ENCODE results near the gene PLXND1.
"Not testable (repeated sequence)": the region's sequence is repeated elsewhere in the genome, so short reads cannot be mapped to it uniquely, and the experiment has no call there.

The PLXND1 gene

DNA sequence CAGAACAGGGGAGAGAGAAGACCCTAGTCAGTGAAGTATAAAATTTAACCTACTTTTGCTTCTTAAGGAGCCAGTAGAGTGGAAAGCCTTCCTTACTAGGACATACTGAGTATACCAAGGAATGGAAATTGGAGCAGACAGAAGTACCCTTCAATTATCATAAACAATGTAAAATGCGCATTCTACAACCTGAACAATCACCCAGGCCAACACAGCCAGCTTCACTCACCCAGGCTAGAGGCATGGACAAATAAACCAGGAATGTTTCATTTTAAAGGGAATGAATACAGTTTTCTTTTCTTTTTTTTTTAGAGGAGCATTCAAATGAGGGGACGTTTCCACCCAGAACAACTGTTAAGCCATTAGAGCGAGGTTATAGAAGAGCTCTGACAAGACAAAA lies 41.9 kb upstream of the PLXND1 start:
- H3K4me3 ChIP-seq (ENCODE audit: low read depth, low read length) = no peak overlapping the region
- TF ChIP-seq, protein P1, sequence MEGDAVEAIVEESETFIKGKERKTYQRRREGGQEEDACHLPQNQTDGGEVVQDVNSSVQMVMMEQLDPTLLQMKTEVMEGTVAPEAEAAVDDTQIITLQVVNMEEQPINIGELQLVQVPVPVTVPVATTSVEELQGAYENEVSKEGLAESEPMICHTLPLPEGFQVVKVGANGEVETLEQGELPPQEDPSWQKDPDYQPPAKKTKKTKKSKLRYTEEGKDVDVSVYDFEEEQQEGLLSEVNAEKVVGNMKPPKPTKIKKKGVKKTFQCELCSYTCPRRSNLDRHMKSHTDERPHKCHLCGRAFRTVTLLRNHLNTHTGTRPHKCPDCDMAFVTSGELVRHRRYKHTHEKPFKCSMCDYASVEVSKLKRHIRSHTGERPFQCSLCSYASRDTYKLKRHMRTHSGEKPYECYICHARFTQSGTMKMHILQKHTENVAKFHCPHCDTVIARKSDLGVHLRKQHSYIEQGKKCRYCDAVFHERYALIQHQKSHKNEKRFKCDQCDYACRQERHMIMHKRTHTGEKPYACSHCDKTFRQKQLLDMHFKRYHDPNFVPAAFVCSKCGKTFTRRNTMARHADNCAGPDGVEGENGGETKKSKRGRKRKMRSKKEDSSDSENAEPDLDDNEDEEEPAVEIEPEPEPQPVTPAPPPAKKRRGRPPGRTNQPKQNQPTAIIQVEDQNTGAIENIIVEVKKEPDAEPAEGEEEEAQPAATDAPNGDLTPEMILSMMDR (IDR thresholded peaks at IDR 0.05; ENCODE audit: borderline replicate concordance, insufficient read depth, low read depth, low read length) = no peak

DNA sequence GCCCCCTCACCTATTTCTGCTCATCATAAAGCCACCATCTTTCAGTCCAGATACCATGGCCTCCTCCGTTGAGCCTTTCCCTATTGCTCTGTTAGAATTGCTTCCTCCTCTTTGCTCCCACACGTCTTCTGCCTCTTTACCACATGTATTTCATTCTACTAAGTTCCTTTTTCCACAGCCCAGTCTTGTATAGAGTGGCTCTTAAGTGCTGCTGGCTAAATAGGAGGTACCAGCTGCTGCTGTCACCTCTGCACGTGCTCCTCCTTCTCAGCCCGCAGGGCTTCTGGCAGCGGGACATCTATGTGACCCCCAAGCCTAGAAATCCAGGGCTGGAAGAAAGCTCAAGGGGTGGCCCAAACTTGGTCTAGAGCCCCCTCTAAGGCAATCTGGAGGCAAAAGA lies 38.8 kb upstream of the PLXND1 start:
- TF ChIP-seq, protein P1 (IDR thresholded peaks at IDR 0.05; ENCODE audit: borderline replicate concordance, insufficient read depth, low read depth, low read length) = no peak
- no peak overlapping the region for H3K4me3 ChIP-seq (ENCODE audit: low read depth, low read length)

DNA sequence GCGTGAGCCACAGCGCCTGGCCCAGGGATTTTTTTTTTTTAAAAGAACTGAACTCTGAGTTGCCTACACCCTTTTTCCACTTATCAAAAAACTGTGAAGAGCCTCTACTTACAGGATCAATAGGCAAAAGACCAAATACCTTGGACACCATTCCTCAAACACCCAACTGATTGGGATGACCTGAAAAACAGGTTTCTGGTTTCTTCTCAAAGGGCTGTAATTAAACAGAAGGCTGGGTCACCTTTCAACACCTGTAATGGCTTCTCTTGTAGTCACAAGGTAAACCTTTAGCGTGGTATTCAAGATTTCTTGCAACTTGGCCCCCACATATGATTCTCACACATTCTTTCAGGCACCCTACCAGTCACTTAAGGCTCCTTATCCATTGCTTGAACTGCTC lies 38.4 kb upstream of the PLXND1 start:
- no peak overlapping the region for H3K4me3 ChIP-seq (ENCODE audit: low read depth, low read length)
- TF ChIP-seq, protein P1 (IDR thresholded peaks at IDR 0.05; ENCODE audit: borderline replicate concordance, insufficient read depth, low read depth, low read length) = no peak

DNA sequence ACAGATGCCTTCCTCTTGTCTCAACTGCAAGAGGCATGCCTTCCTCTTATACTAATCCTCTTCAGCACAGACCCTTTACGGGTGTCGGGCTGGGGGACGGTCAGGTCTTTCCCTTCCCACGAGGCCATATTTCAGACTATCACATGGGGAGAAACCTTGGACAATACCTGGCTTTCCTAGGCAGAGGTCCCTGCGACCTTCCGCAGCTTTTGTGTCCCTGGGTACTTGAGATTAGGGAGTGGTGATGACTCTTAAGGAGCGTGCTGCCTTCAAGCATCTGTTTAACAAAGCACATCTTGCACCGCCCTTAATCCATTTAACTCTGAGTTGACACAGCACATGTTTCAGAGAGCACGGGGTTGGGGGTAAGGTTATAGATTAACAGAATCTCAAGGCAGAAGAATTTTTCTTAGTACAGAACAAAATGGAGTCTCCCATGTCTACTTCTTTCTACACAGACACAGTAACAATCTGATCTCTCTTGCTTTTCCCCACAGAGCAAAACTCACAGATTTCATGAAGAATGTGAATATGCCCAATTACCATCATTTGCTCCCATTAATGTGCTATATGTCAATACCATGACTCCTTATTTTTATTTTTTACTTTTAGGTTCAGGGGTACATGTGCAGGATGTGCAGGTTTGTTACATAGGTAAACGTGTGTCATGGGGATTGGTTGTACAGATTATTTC lies 35.2 kb upstream of the PLXND1 start:
- not testable (repeated sequence) for H3K4me3 ChIP-seq (ENCODE audit: low read depth, low read length)

DNA sequence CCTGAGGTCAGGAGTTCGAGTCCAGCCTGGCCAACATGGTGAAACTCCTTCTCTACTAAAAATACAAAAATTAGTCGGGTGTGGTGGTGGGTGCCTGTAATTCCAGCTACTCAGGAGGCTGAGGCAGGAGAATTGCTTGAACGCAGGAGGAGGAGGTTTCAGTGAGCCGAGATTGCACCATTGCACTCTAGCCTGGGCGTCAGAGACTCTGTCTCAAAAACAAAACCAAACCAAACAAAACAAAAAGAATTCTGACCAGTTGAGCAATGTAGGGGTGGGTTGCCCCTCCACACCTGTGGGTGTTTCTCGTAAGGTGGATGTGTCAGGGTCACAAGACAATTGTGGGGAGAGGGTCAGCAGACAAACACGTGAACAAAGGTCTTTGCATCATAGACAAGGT lies 34.5 kb upstream of the PLXND1 start:
- not testable (repeated sequence) for H3K4me3 ChIP-seq (ENCODE audit: low read depth, low read length)

DNA sequence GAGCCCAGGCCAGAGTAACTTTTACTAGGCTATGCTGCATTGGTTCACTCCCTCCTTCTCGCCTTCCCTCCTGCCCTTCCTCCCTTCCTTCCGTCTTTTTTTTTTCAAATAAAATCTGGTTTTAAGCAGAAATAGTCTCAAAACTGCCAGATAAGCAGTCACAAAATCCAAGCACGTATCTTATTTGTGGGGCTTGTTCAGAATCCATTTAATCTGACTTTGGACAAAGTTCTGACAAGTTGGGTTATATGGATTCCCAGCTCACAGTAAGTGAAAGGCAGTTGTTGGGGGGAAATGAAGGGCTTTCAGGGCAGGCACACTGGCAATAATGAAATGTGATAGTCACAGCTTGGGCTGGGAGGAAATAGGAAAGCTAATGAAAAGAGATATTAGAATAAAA lies 32.0 kb upstream of the PLXND1 start:
- no peak overlapping the region for H3K4me3 ChIP-seq (ENCODE audit: low read depth, low read length)
- TF ChIP-seq, protein P1 (IDR thresholded peaks at IDR 0.05; ENCODE audit: borderline replicate concordance, insufficient read depth, low read depth, low read length) = no peak

DNA sequence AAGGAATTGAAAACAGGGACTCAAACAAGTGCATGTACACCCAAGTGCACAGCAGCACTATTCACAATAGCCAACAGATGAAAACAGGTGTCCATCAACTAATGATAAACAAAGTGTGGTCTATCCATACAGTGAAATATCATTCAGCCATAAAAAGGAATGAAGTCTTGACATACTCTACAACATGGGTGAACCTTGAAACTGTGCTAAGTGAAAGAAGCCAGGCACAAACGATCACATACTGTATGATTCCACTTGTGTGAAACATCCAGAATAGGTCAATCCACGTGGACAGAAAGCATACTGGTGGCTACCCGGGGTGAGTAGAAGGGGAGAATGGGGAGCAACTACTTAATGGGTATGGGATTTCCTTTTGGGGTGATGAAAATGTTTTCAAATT lies 29.6 kb upstream of the PLXND1 start:
- no peak overlapping the region for H3K4me3 ChIP-seq (ENCODE audit: low read depth, low read length)

DNA sequence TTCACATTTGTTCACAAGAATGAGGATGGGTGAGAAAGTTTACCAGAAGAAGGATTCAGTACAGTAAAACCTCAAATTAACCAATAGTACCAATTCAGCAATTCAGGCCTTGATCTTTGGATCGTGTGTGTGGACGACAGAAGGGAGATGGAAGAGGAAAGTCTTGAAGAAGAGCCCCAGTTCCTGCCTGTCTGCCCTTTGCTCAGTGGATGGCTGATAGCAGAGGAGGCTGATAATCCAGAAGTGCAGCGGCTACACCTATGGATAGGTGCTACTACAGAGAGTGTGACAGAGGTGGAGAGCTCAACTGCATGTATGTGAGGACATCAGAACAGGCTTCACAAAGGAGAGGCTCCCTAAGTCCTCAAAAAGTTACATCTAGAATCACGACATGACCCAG lies 29.2 kb upstream of the PLXND1 start:
- TF ChIP-seq, protein P1 (IDR thresholded peaks at IDR 0.05; ENCODE audit: borderline replicate concordance, insufficient read depth, low read depth, low read length) = no peak
- H3K4me3 ChIP-seq (ENCODE audit: low read depth, low read length) = no peak overlapping the region

More for the DNA sequence above, 29.6 kb upstream of the PLXND1 start:
- TF ChIP-seq, protein P1 (IDR thresholded peaks at IDR 0.05; ENCODE audit: borderline replicate concordance, insufficient read depth, low read depth, low read length) = no peak

Measured in GM12875 (cell line).